GM12873 (cell line): ENCODE measurements around the gene SMIM17.

Experiments
- CTCF ChIP-seq: IDR thresholded peaks from 2 replicates; pipeline ENCODE4 v1.5.1; 2012; ENCODE audit warnings: low read depth, mild to moderate bottlenecking, moderate library complexity, low read length, control low read depth; ENCODE audit not compliant: insufficient read depth; ENCODE audit errors: missing control alignments

Gene SMIM17

GRCh38 chr19:56623006-56623405 is 20.0 kb upstream of the SMIM17 start:
- no peak for TF ChIP-seq CTCF

- no peak for TF ChIP-seq CTCF
These were observed 17.3 kb upstream of the SMIM17 start for GRCh38 chr19:56625708-56626107.

- TF ChIP-seq CTCF, result no peak
These were observed 9.9 kb upstream of the SMIM17 start for GRCh38 chr19:56633021-56633420.

GRCh38 chr19:56637976-56638555 is 4.9 kb upstream of the SMIM17 start:
- TF ChIP-seq CTCF, result no peak

- no peak for TF ChIP-seq CTCF
These were observed 3.7 kb upstream of the SMIM17 start for GRCh38 chr19:56639217-56639616.

- TF ChIP-seq CTCF, result no peak
These were observed 549 bp downstream of the SMIM17 start for GRCh38 chr19:56643460-56643955.

- no peak for TF ChIP-seq CTCF
These were observed 11.2 kb downstream of the SMIM17 start for GRCh38 chr19:56654151-56654550.
